Peyer's patch (tissue), 4 donors: ENCODE results near the gene GFRA4. TPM values are rescaled to one million over a fixed set of nuclear protein-coding genes. Genes with fewer than 3 reads are reported as not detected.

Source experiments
- DNase-seq, 3 donors: peaks; one replicate each; pipeline ENCODE4 v3.0.0-alpha.2; 2017 to 2019
- H3K27ac ChIP-seq, 4 donors: fragments of 200-600 bp; sonication (generic); one replicate each; pipeline ENCODE4 v1.5.1; 2016 to 2019
- H3K27me3 ChIP-seq, 2 donors: fragments of 200-600 bp; sonication (generic); one replicate each; pipeline ENCODE4 v1.5.1; 2019
- H3K36me3 ChIP-seq, 3 donors: fragments of 200-600 bp; sonication (generic); one replicate each; pipeline ENCODE4 v1.5.1; 2016 to 2019
- H3K4me1 ChIP-seq, 4 donors: fragments of 200-600 bp; sonication (generic); one replicate each; pipeline ENCODE4 v1.5.1; 2016 to 2019
- H3K4me3 ChIP-seq, 4 donors: fragments of 200-600 bp; sonication (generic); 1 replicate in 3 of 4; 2 replicates in 1 of 4; pipeline ENCODE4 v1.5.1; 2016 to 2019; ENCODE audit warnings: mild to moderate bottlenecking in 1 of 4
- H3K9me3 ChIP-seq, 4 donors: fragments of 200-600 bp; sonication (generic); one replicate each; pipeline ENCODE4 v1.5.1; 2016 to 2019; ENCODE audit warnings: mild to moderate bottlenecking in 1 of 4
- CTCF ChIP-seq, 6 experiments: fragments of 450-650 bp in 4 of 6; fragments of 200-600 bp in 2 of 6; sonication (generic) in 1 of 6; IDR thresholded peaks; one replicate each; pipeline ENCODE4 v1.5.1; 2017 to 2019; ENCODE audit warnings: antibody characterized with exemption in 6 of 6, mild to moderate bottlenecking in 3 of 6, moderate library complexity in 1 of 6
- POLR2A ChIP-seq, 2 donors: fragments of 450-650 bp; IDR thresholded peaks; one replicate each; pipeline ENCODE4 v1.5.1; 2017; ENCODE audit warnings: antibody characterized with exemption in 2 of 2, mild to moderate bottlenecking in 2 of 2, moderate library complexity in 2 of 2
- total RNA-seq, 4 donors: library from RNA; depleted of rRNA; stranded (reverse); fragments of >200 nt; gene quantifications; one replicate each; pipeline ENCODE4 v1.1.0, GENCODE V29; 2016

Gene GFRA4
- total RNA-seq, 4 donors from 2014 or later, result not detected

- TF ChIP-seq POLR2A (IDR thresholded peaks at IDR 0.05) (no peak), CTCF (IDR thresholded peaks at IDR 0.05) (no peak)
- H3K36me3 ChIP-seq, result no peaks in the 10 kb centered on the region
- H3K27ac ChIP-seq, result no peak overlapping the region
- H3K27me3 ChIP-seq, result no peaks in the 10 kb centered on the region
- H3K4me1 ChIP-seq, result no peaks in the 10 kb centered on the region
- DNase-seq, result no peak
- no peaks in the 10 kb centered on the region for H3K9me3 ChIP-seq
- H3K4me3 ChIP-seq, result no peak overlapping the region
Observed at GRCh38 chr20:3702611-3703391, 39.6 kb upstream of the GFRA4 start.

- H3K4me1 ChIP-seq, result no peaks in the 10 kb centered on the region
- H3K36me3 ChIP-seq, result no peaks in the 10 kb centered on the region
- no peaks in the 10 kb centered on the region for H3K27me3 ChIP-seq
- H3K4me3 ChIP-seq, result no peak overlapping the region
- TF ChIP-seq CTCF (IDR thresholded peaks at IDR 0.05), result no peak
- TF ChIP-seq POLR2A (IDR thresholded peaks at IDR 0.05), result no peak
- peaks cover 0 to 3% (median 0%) of the 10 kb centered on the region in 4 donors for H3K9me3 ChIP-seq
- no peak overlapping the region for H3K27ac ChIP-seq
- DNase-seq, result no peak
Observed at GRCh38 chr20:3701061-3701998, 38.1 kb upstream of the GFRA4 start.

- TF ChIP-seq POLR2A (IDR thresholded peaks at IDR 0.05) (no peak), CTCF (IDR thresholded peaks at IDR 0.05) (no peak)
- no peaks in the 10 kb centered on the region for H3K4me1 ChIP-seq
- no peaks in the 10 kb centered on the region for H3K36me3 ChIP-seq
- H3K9me3 ChIP-seq, result peaks cover 0 to 5% (median 0%) of the 10 kb centered on the region in 4 donors
- no peaks in the 10 kb centered on the region for H3K27me3 ChIP-seq
- no peak overlapping the region for H3K4me3 ChIP-seq
- DNase-seq, result no peak
- no peak overlapping the region for H3K27ac ChIP-seq
Observed at GRCh38 chr20:3699037-3699436, 35.8 kb upstream of the GFRA4 start.

GRCh38 chr20:3698591-3699001 is 35.4 kb upstream of the GFRA4 start:
- H3K4me1 ChIP-seq, result no peaks in the 10 kb centered on the region
- no peaks in the 10 kb centered on the region for H3K27me3 ChIP-seq
- no peaks in the 10 kb centered on the region for H3K36me3 ChIP-seq
- no peak overlapping the region for H3K4me3 ChIP-seq
- no peak for DNase-seq
- no peak for TF ChIP-seq POLR2A (IDR thresholded peaks at IDR 0.05)
- no peak for TF ChIP-seq CTCF (IDR thresholded peaks at IDR 0.05)
- no peak overlapping the region for H3K27ac ChIP-seq
- H3K9me3 ChIP-seq, result peaks cover 0 to 5% (median 0%) of the 10 kb centered on the region in 4 donors

GRCh38 chr20:3697588-3698305 is 34.5 kb upstream of the GFRA4 start:
- H3K9me3 ChIP-seq, result peaks cover 0 to 5% (median 0%) of the 10 kb centered on the region in 4 donors
- no peaks in the 10 kb centered on the region for H3K36me3 ChIP-seq
- DNase-seq, result no peak
- H3K4me3 ChIP-seq, result no peak overlapping the region
- H3K27me3 ChIP-seq, result no peaks in the 10 kb centered on the region
- no peak for TF ChIP-seq CTCF (IDR thresholded peaks at IDR 0.05)
- no peak for TF ChIP-seq POLR2A (IDR thresholded peaks at IDR 0.05)
- no peak overlapping the region for H3K27ac ChIP-seq
- no peaks in the 10 kb centered on the region for H3K4me1 ChIP-seq
